ENCODE results near the gene HDAC3. TPM values are rescaled to one million over a fixed set of nuclear protein-coding genes. Genes with fewer than 3 reads are reported as not detected.
A peak's percentile ranks its signal among the peaks of the same experiment; 100 is the strongest.

HDAC3 gene
- total and polyA plus RNA-seq, 2 donors from 2014 or later, result 44.7 to 47.5 TPM

GRCh38 chr5:141617682-141618029, 19.0 kb downstream of the HDAC3 start:
- FAIRE-seq, result no peak
- intact Hi-C loops (cut with DNase I), result no loop called here
- H3K4me1 ChIP-seq (ENCODE audit: control insufficient read depth in 2 of 3, insufficient read depth in 2 of 3, low read depth in 1 of 3, low read length in 3 of 3), result peaks cover 0 to 18% (median 3%) of the 10 kb centered on the region in 3 donors

GRCh38 chr5:141617128-141617527, 19.5 kb downstream of the HDAC3 start:
- peaks cover 5 to 21% (median 5%) of the 10 kb centered on the region in 3 donors for H3K36me3 ChIP-seq (ENCODE audit: control insufficient read depth in 2 of 3, insufficient read depth in 3 of 3, low read length in 3 of 3)
- DNase-seq, result no peak
- peak overlapping the region in 2 of 3 donors; percentile 55 to 77 for H3K9ac ChIP-seq (ENCODE audit: low read length in 3 of 3)
- H3K4me1 ChIP-seq (ENCODE audit: control insufficient read depth in 2 of 3, insufficient read depth in 2 of 3, low read depth in 1 of 3, low read length in 3 of 3), result peaks cover 0 to 18% (median 3%) of the 10 kb centered on the region in 3 donors
- H3K9me3 ChIP-seq (ENCODE audit: control insufficient read depth in 2 of 3, insufficient read depth in 1 of 3, low read length in 3 of 3), result no peaks in the 10 kb centered on the region
- no peak for TF ChIP-seq CTCF (IDR thresholded peaks at IDR 0.05; ENCODE audit: borderline replicate concordance, extremely low read depth, insufficient read depth)
- peak overlapping the region in 2 of 3 donors; percentile 62 to 93 for H3K4me3 ChIP-seq (ENCODE audit: low read length in 3 of 3)
- no peak for FAIRE-seq
- no peaks in the 10 kb centered on the region for H3K27me3 ChIP-seq (ENCODE audit: control insufficient read depth, insufficient read depth, low read length)
- peak overlapping the region; percentile 90 to 94 for H3K27ac ChIP-seq (ENCODE audit: low read depth in 2 of 2, low read length in 2 of 2)
- intact Hi-C loops (cut with DNase I), result no loop called here

More at GRCh38 chr5:141617682-141618029, 19.0 kb downstream of the HDAC3 start:
- Histone ChIP-seq H3K27ac (ENCODE audit: low read depth in 2 of 2, low read length in 2 of 2) (peak overlapping the region; percentile 90 to 94), H3K9me3 (ENCODE audit: control insufficient read depth in 2 of 3, insufficient read depth in 1 of 3, low read length in 3 of 3) (no peaks in the 10 kb centered on the region), H3K9ac (ENCODE audit: low read length in 3 of 3) (peak overlapping the region; percentile 20 to 77 (median 55)), H3K36me3 (ENCODE audit: control insufficient read depth in 2 of 3, insufficient read depth in 3 of 3, low read length in 3 of 3) (peaks cover 5 to 25% (median 8%) of the 10 kb centered on the region in 3 donors), H3K27me3 (ENCODE audit: control insufficient read depth, insufficient read depth, low read length) (no peaks in the 10 kb centered on the region), H3K4me3 (ENCODE audit: low read length in 3 of 3) (peak overlapping the region; percentile 62 to 93 (median 62))
- TF ChIP-seq CTCF (IDR thresholded peaks at IDR 0.05; ENCODE audit: borderline replicate concordance, extremely low read depth, insufficient read depth), result no peak
- peak in 1 of 5 donors; percentile 39 for DNase-seq

DNA sequence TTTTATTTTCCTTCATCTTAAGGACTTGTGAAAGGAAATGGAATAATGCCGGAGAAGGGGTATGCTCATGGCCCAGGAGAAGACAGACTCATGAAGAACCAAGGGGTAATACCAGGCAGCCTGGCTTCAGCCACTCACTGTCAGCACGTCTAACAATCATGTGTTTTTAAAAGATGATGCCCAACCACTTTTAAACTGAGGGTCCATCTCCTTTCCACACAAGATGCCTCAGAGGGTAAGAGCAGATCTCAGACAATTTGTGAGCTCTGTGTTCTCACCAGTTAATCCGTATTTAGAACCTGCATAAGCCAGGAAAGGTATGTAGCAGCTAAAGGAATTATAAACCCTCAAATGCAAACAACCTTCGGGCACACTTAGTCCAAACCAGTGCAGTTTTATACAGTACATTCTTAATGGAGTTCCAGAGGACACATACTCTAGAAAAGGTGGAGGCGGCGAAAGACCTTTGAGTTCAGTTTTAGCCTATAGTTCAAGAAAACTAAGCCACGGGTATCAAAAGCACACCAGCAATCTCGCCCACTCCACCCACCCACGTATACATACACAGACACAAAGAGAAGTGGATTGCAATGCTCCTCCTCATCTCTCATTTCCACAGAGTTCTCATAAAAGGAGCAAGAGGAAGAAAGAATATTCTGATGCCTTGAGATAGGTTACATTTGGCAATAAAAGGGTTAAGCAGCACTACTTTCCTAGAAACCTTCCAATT, 20.5 kb downstream of the HDAC3 start:
- intact Hi-C loops (cut with DNase I), result no loop called here
- no peak for TF ChIP-seq CTCF (IDR thresholded peaks at IDR 0.05; ENCODE audit: borderline replicate concordance, extremely low read depth, insufficient read depth)
- Histone ChIP-seq H3K36me3 (ENCODE audit: control insufficient read depth in 2 of 3, insufficient read depth in 3 of 3, low read length in 3 of 3) (peaks cover 1 to 17% (median 3%) of the 10 kb centered on the region in 3 donors), H3K9ac (ENCODE audit: low read length in 3 of 3) (peak overlapping the region in 1 of 3 donors; percentile 56), H3K4me1 (ENCODE audit: control insufficient read depth in 2 of 3, insufficient read depth in 2 of 3, low read depth in 1 of 3, low read length in 3 of 3) (peaks cover 0 to 18% (median 7%) of the 10 kb centered on the region in 3 donors), H3K27ac (ENCODE audit: low read depth in 2 of 2, low read length in 2 of 2) (peak overlapping the region in 1 of 2 donors; percentile 26), H3K27me3 (ENCODE audit: control insufficient read depth, insufficient read depth, low read length) (no peaks in the 10 kb centered on the region), H3K9me3 (ENCODE audit: control insufficient read depth in 2 of 3, insufficient read depth in 1 of 3, low read length in 3 of 3) (no peaks in the 10 kb centered on the region), H3K4me3 (ENCODE audit: low read length in 3 of 3) (peak overlapping the region in 2 of 3 donors; percentile 62 to 93)
- FAIRE-seq (no peak), DNase-seq (no peak)

All from kidney (tissue), 14 donors.